ACC112 (cell line): ENCODE data around the gene TMEM271.
"Not testable (repeated sequence)": the region's sequence is repeated elsewhere in the genome, so short reads cannot be mapped to it uniquely, and the experiment has no call there.

Experiments used
- H2AFZ ChIP-seq: fragments of 200-600 bp; sonication (generic); one replicate; pipeline ENCODE4 v1.6.0; 2017; ENCODE audit warnings: antibody characterized with exemption, low read length; ENCODE audit not compliant: unreplicated experiment
- H3K27ac ChIP-seq: fragments of 200-600 bp; sonication (generic); 2 replicates; pipeline ENCODE4 v1.5.1; 2014; ENCODE audit warnings: low read depth, mild to moderate bottlenecking, antibody characterized with exemption, low read length, moderate library complexity
- H3K27me3 ChIP-seq: fragments of 200-600 bp; sonication (generic); 2 replicates; pipeline ENCODE4 v1.6.1; 2014; ENCODE audit warnings: mild to moderate bottlenecking, antibody characterized with exemption, low read length, moderate library complexity, mixed read lengths; ENCODE audit not compliant: insufficient read depth
- H3K36me3 ChIP-seq: fragments of 200-600 bp; sonication (generic); 2 replicates; pipeline ENCODE4 v1.6.1; 2016; ENCODE audit warnings: mild to moderate bottlenecking, antibody characterized with exemption, low read length, moderate library complexity, mixed read lengths; ENCODE audit not compliant: insufficient read depth
- H3K4me1 ChIP-seq: fragments of 200-600 bp; sonication (generic); one replicate; pipeline ENCODE4 v1.6.1; 2016; ENCODE audit warnings: low read length, mixed read lengths; ENCODE audit not compliant: insufficient read depth, unreplicated experiment, control insufficient read depth
- H3K4me3 ChIP-seq: fragments of 200-600 bp; sonication (generic); 2 replicates; pipeline ENCODE4 v1.5.1; 2014; ENCODE audit warnings: mild to moderate bottlenecking, low read depth, low read length
- H3K79me2 ChIP-seq: fragments of 200-600 bp; sonication (generic); one replicate; pipeline ENCODE4 v1.6.0; 2016; ENCODE audit warnings: low read length; ENCODE audit not compliant: control insufficient read depth, unreplicated experiment, insufficient read depth

Gene TMEM271

DNA sequence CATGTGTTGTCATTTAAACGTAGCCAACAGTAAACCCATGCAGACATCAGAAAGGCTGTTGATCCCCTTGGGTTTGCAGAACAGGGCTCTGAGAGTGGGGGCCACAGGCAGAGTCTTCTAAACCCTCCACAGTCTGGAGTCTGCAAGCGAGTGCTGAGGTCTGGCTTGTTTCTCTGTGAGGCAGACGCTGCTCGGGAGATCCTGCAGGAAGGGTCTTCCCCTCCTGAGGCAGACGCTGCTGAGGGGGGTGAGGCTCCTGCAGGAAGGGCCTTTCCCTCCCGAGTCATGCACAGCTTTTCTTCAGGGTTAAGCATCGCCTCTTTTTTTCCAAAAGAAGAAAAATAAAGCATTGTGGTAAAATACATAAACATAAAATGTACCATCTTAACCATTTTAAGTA lies 32.1 kb upstream of the TMEM271 start:
- peaks cover 7% of the 10 kb centered on the region for H3K4me1 ChIP-seq

DNA sequence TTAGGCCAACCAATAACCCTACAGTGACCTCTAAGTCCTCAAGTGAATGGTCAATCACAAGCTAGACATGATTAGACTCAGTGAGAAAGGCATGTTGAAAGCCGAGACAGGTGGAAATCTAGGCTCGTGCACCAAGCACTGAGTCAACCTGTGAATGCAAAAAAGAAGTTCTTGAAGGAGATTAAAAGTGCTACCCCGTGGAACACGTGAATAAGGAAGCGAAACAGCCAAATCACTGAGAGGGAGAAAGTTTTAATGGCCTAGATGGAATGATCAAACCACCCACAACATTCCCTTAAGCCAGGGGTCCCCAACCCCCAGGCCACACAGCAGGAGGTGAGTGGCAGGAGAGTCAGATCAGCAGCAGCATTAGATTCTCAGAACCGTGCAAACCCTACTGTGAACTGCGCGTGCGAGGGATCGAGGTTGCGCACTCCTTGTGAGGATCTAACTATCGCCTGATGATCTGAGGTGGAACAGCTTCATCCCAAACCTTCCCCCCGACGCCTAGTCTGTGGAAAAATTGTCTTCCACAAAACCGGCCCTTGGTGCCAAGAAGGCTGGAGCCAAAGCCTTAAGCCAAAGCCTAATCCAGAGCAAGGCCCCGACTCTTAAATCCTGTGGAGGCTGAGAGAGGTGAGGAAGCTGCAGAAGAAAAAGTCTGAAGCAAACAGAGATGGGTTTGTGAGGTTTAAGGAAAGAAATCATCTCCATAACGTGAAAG lies 29.8 kb upstream of the TMEM271 start:
- Histone ChIP-seq H3K4me1 (peaks cover 7% of the 10 kb centered on the region), H3K79me2 (no peaks in the 10 kb centered on the region), H2AFZ (no peak overlapping the region), H3K36me3 (no peaks in the 10 kb centered on the region), H3K4me3 (no peak overlapping the region), H3K27me3 (peaks cover 22% of the 10 kb centered on the region; the same call in 1 of the 2 replicates), H3K27ac (no peak overlapping the region)

More for the DNA sequence above, 32.1 kb upstream of the TMEM271 start:
- no peak overlapping the region for H3K27ac ChIP-seq
- H3K4me3 ChIP-seq = no peak overlapping the region
- no peaks in the 10 kb centered on the region for H3K36me3 ChIP-seq
- no peak overlapping the region for H2AFZ ChIP-seq
- H3K79me2 ChIP-seq = no peaks in the 10 kb centered on the region
- peaks cover 22% of the 10 kb centered on the region; the same call in 1 of the 2 replicates for H3K27me3 ChIP-seq

DNA sequence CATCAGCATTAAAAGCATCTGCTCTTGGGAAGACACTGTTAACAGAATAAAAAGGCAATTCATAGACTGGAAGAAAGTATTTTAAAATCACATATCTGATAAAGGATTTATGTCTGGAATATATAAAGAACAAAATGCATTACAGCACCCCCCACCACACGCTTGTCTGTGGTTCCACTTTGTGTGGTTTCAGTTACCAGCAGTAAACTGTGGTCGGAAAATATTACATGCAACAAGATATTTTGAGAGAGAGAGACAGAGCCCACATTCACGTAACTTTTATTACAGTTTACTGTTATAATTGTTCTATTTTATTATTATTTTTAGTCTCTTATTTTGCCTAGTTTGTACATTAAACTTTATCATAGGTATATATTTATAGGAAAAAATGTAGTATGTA lies 28.0 kb upstream of the TMEM271 start:
- H3K27ac ChIP-seq = no peak overlapping the region
- H3K27me3 ChIP-seq = peaks cover 36% of the 10 kb centered on the region; the same call in 1 of the 2 replicates
- H3K4me1 ChIP-seq = no peaks in the 10 kb centered on the region
- no peak overlapping the region for H2AFZ ChIP-seq
- H3K36me3 ChIP-seq = no peaks in the 10 kb centered on the region
- H3K79me2 ChIP-seq = no peaks in the 10 kb centered on the region
- H3K4me3 ChIP-seq = no peak overlapping the region

DNA sequence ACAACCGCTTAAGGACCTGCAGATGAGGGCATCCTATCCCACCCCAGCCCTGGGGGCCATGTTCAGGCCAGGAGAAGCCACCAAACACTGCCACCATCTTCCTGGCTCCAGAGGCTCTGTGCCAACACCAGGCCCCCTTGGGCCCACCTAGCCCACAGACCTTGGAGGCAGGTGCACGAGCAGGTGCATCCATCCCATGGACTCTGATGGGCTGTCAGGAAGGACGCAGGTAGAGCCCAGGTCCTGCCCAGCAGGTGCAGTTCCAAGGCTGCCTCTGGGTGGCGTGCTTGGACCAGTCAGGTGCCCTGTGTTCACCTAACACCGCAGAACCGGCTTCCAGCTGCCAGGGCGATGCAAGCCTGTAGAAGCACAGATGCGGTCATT lies 26.5 kb upstream of the TMEM271 start:
- Histone ChIP-seq H3K27ac (no peak overlapping the region), H2AFZ (no peak overlapping the region), H3K4me3 (no peak overlapping the region), H3K27me3 (peaks cover 47% of the 10 kb centered on the region; the same call in 1 of the 2 replicates), H3K36me3 (no peaks in the 10 kb centered on the region), H3K4me1 (no peaks in the 10 kb centered on the region), H3K79me2 (no peaks in the 10 kb centered on the region)

DNA sequence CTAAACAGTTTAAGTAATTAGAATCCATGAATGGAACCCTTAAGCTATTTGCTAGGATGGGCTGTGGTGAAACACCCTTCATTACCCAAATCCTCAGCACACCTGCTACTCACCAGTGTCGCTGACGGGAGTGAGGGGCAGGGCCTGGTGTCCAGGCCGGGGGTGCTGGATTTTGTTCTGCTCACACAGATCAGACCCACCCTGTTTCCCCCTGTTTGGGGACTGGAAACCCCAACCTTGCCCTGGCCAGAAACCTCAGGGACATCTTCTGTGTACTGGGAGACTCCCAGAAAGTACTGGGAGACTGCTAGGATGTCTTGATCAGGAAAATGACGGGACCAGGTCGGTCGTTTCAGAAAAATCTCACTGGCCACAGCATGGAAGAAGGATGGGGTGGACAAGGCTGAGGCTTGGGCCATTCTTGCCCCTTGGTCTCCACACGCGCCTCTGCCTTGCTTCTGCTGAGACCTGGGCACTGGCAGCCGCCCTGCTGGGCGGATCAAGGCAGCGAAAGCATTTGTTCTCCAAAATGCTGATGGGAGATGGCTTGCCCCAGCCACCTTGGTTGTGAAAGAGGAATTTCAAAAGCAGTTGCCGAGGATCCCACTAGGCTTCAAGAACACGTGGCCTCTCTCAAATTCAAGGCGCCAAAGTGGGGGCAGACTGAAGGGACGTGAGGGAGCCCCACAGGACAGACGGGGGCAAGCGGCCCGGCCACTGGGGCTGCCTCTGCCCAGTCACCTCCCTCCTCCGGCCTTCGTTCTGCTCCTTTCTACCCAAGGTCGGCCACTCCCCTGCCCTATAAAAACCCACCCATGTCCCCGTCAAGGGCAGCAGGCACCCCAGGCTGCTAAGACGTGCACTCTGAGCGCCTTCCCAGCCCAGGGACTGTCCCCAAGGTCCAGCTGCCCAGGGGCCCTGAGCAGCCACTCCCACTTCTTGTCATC lies 25.8 kb upstream of the TMEM271 start:
- H3K4me1 ChIP-seq = no peaks in the 10 kb centered on the region
- H2AFZ ChIP-seq = no peak overlapping the region
- H3K27ac ChIP-seq = no peak overlapping the region
- H3K27me3 ChIP-seq = peaks cover 51% of the 10 kb centered on the region; the same call in 1 of the 2 replicates
- no peaks in the 10 kb centered on the region for H3K36me3 ChIP-seq
- H3K79me2 ChIP-seq = no peaks in the 10 kb centered on the region
- no peak overlapping the region for H3K4me3 ChIP-seq

DNA sequence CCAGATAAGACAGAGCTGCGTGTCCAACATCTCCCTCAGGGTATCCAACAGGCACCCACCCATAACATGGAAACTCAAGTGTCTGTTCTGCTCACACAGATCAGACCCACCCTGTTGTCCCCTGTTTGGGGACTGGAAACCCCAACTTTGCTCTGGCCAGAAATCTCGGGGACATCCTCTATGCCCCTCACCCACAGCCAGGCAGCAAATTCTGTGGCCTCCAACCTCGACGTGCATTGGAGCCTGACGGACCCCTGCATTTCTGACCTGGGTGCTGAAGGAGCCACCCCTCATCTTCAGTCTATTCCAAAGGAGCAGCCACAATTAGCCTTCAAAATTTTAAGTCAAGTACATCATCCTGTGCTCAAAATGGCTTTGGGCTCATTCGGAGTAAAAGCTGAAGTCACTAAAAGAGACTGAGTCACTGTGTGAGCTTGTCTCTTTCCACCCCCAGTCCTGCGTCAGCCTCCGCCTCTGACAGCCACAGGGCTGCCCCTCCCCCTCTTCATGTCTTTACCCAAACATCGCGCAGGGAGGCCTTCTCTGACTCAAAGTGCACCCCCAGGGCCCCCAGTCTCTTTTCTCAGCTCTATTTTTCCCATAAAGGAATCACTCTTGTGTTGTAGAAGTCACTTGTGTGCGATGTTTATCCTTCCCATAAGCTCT lies 24.9 kb upstream of the TMEM271 start:
- Histone ChIP-seq H3K79me2 (no peaks in the 10 kb centered on the region), H3K27ac (no peak overlapping the region), H2AFZ (no peak overlapping the region), H3K27me3 (peaks cover 48% of the 10 kb centered on the region; the same call in 1 of the 2 replicates), H3K36me3 (no peaks in the 10 kb centered on the region), H3K4me3 (no peak overlapping the region), H3K4me1 (no peaks in the 10 kb centered on the region)

DNA sequence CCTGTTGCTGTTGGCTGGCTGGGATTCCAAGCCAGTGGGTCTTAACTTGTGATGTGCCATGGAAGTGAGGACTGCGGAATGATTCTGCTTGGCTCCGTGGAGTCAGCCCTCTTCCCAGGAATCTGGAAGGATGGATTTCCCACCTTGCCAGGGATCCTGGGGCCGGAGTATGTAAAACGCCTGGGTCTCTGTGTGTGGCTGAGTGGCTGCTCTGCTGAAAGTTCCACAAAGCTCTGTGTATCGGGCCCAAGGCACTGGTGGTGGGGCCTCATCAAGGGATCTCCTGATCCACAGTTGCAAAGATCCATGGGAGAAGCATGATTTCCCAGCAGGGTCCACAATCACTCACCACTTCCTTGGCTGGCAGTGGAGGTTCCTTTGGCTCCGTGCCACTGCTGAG lies 24.1 kb upstream of the TMEM271 start:
- Histone ChIP-seq H3K4me1 (no peaks in the 10 kb centered on the region), H3K79me2 (no peaks in the 10 kb centered on the region), H3K27ac (no peak overlapping the region), H3K27me3 (peaks cover 53% of the 10 kb centered on the region; the same call in 1 of the 2 replicates), H2AFZ (no peak overlapping the region), H3K4me3 (no peak overlapping the region), H3K36me3 (no peaks in the 10 kb centered on the region)

DNA sequence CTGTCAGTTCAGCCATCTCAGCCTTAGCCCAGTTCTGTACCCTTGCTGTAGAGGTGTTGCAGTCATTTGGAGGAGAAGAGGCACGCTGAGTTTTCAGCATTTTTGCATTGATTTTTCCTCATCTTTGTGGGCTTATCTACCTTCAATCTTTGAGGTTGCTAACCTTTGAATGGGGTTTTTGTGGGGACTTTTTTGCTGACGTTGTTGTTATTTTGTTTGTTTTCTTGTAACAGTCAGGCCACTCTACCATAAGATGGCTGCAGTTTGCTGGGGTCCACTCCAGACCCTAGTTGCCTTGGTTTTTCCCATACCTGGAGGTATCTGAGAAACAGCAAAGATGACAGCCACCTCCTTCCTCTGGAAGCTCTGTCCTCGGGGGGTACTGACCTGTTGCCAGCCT lies 22.8 kb upstream of the TMEM271 start:
- Histone ChIP-seq H3K79me2 (no peaks in the 10 kb centered on the region), H3K4me3 (no peak overlapping the region), H3K27ac (no peak overlapping the region), H2AFZ (no peak overlapping the region), H3K4me1 (no peaks in the 10 kb centered on the region), H3K27me3 (peaks cover 61% of the 10 kb centered on the region; the same call in 1 of the 2 replicates), H3K36me3 (no peaks in the 10 kb centered on the region)

DNA sequence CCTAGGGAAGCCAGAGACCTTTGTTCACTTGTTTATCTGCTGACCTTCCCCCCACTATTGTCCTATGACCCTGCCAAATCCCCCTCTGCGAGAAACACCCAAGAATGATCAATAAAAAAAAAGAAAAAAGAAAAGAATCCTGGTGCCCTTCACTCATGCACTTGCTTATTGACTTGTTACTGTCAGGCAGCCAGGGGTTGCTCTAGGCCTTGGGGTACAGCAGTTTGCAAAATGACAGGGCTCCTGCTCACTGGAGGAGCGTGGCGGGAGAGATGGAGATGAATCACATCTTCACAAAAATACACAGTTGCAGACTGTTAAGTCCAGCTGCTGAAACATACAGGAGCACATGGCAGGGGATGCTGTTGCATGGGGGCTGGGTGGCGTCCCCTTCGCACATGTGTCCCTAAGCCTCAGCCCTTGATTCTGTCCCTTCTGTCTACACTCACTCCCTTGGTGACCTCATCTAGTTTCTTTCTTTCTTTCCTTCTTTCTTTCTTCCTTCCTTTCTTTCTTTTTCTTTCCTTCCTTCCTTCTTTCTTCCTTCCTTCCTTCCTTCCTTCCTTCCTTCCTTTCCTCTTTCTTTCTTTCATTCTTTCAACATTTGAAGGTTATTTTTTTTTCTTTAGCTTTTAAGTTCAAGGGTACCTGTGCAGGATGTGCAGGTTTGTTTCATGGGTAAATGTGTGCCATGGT lies 16.9 kb upstream of the TMEM271 start:
- H3K4me3 ChIP-seq = no peak overlapping the region
- peaks cover 53% of the 10 kb centered on the region; the same call in 1 of the 2 replicates for H3K27me3 ChIP-seq
- no peak overlapping the region for H2AFZ ChIP-seq
- H3K79me2 ChIP-seq = no peaks in the 10 kb centered on the region
- no peak overlapping the region for H3K27ac ChIP-seq
- no peaks in the 10 kb centered on the region for H3K4me1 ChIP-seq
- H3K36me3 ChIP-seq = no peaks in the 10 kb centered on the region

DNA sequence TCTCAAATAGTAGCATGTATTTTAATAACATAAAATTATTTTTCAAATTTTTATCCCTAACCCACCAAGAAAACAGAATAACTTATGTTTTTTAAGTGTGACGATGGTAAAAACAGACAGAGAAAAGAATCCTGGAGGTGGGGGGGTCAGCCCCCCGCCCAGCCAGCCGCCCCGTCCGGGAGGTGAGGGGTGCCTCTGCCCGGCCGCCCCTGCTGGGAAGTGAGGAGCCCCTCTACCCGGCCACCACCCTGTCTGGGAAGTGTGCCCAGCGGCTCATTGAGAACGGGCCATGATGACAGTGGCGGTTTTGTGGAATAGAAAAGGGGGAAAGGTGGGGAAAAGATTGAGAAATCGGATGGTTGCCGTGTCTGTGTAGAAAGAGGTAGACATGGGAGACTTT lies 16.1 kb upstream of the TMEM271 start:
- not testable (repeated sequence) for H3K36me3 ChIP-seq, H3K4me1 ChIP-seq, H3K79me2 ChIP-seq, H3K27ac ChIP-seq, H2AFZ ChIP-seq, H3K4me3 ChIP-seq
- H3K27me3 ChIP-seq = peaks cover 55% of the 10 kb centered on the region; the same call in 1 of the 2 replicates
